ENCODE measurements around the gene QSOX2.

QSOX2 gene

DNA sequence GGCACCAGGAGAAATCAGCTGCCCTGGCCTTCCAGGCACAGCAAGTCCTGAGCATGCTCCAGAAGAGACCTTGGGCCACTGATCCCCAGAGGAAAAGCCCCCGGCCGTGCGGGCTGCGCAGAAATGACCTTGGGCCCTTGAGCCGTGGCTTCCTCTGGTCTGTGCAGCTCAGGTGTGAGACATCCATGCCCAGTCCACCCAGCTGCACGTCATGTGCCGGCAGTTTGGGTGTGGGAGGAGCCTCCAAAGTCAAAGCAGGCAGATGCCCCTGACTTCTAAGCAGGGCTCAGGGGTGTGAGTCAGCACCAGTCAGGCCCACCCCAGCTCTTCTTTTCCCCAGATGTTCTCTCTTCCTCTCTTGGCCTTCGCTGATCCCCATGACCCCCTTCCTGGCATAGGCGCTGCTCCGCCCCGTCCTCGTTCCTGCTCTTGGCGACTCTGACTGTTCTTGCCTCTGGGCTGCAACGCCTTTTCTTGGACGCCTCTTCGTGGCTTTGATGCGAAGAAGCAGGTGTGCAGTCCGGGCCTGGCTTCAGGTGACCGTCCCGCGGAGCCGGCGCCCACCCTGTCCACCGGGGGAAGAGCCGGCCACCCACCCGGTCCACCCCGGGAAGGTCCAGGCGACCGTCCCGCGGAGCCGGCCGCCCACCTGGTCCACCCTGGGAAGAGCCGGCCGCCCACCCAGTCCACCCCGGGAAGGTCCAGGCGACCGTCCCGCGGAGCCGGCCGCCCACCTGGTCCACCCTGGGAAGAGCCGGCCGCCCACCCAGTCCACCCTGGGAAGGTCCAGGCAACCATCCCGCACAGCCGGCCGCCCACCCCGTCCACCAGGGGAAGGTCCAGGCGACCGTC is 5.9 kb upstream of the QSOX2 start:
- DNase-seq (ENCODE audit: low spot score) = no peak

- no peak for DNase-seq (ENCODE audit: low spot score)
Measured at GRCh38 chr9:136250676-136251075, 5.1 kb upstream of the QSOX2 start.

GRCh38 chr9:136249877-136250559 is 4.4 kb upstream of the QSOX2 start:
- no peak for DNase-seq (ENCODE audit: low spot score)

DNA sequence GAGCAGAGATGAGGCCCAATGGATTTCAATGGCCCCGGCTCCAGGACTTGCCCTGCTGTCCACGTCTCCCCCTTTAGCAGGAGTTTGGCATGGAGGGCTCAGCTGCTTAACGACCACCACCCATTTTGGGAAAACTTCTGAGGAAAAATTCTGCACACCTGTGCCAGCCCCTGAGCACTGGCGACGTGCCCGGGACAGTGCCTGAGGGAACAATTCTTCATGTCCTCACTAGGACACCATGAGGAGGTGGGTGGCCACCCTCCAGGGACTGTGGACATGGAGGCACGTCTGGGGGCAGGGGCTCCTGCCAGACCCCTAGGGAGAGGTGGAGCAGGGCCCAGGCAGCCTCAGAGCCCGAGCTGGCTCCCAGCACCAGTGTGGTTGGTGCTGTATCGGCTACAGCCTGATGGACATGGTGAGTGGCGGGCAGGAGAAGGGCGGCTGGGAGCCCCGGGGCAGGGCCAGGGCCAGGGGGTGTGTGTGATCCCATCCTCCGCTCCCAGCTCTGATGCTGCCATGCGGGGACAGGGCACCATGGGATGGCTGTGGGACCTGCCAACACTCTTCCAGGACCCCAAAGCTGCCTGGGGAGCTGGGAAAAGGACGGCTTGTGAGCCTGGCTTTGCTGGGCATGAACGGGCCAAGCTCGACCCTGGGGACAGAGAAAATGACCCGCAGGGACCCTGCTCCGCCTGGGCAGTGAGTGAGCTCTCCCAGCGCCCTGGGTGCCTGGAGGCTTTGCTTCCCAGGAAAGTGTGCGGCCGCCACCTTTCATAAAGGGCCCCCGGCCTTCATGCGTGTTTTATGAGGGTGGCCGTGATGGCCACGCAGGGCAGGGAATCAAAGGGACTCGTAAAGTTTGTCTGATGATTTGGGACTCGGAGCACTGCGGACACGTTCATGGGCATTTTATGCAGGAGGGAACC is 3.6 kb upstream of the QSOX2 start:
- DNase-seq (ENCODE audit: low spot score) = no peak

GRCh38 chr9:136247947-136248637 is 2.5 kb upstream of the QSOX2 start:
- no peak for DNase-seq (ENCODE audit: low spot score)

DNA sequence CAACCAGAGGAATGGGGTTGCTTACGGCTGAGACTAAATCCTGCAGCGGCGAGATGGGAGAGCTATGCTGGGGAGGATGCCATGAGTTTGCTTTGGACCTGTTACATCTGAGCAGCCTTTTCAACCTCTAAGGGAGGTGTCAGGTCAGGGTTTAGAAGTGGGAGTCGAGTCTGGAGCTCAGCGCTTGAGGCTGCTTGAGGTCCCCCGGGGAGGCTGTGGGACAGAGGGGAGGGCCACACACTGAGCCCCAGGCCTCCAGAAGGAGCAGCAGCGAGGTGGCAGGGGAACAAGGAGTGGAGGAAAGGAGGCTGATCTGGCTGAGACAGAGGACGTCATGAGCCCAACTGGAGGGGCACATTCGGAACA is 1.9 kb upstream of the QSOX2 start:
- no peak for DNase-seq (ENCODE audit: low spot score)

GRCh38 chr9:136246849-136247550 is 1.4 kb upstream of the QSOX2 start:
- DNase-seq (ENCODE audit: low spot score) = no peak

DNA sequence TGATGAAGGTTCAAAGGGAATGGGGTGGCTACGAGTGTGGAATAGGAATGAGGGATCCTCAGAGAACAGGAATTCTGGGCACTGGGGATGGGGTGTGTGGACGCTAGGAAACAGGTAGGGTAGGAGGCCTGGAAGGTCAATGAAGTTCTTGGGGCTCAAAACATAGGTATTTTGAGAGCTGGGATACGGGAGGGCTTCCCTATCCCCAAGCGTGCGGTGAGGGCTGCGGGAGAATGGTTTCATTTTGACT is 718 bp downstream of the QSOX2 start:
- peak; percentile 32 for DNase-seq (ENCODE audit: low spot score)

- DNase-seq (ENCODE audit: low spot score) = peak; percentile 66
Measured at GRCh38 chr9:136244122-136244968, 1.3 kb downstream of the QSOX2 start.

DNA sequence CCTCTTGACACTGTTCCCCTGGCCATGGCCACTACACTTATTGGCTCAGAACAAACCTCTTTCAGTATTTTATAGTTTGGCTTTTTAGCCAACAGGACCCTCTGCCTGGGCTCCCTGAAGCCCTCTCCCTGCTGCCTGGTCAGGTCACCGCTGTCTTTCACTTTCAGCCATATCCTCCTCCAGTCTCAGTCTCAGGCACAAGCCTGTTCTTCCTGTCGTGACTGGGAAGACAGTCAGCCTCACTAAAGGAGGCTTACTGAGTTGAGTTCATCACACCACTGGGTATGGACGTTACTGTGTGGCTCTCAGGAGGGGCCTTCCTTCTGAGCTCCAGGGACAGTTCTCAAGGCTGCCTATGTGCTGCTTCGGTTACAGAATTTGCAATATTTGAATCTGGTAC is 2.0 kb downstream of the QSOX2 start:
- DNase-seq (ENCODE audit: low spot score) = peak; percentile 70

DNA sequence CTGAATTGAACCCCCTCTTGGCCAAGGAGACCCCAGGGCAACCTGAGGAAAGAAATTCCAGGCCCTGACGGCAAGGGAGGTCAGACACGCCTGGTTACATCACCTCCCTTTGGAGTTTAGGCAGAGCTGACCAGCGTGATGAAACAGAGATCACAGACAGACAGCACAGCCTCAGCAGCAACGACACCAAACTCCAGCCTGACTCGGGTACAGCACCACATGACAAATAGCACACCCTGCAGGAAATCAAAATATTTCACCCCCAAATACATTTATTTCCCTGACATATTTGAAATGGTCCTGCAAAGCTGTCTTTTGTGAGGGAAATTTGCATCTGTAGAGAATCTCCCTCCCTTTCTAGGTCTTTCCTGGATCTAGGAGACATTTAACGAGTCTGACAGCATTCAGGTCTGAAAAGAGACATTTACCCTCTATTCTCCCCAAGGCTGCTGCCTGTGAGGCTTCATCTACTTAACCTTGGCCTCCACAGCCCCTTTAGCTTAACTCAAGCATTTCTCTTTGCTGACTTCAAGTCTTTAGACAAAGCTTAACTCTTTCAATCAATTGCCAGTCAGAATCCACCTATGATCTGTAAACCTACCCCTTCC is 2.6 kb downstream of the QSOX2 start:
- peak; percentile 64 for DNase-seq (ENCODE audit: low spot score)

DNA sequence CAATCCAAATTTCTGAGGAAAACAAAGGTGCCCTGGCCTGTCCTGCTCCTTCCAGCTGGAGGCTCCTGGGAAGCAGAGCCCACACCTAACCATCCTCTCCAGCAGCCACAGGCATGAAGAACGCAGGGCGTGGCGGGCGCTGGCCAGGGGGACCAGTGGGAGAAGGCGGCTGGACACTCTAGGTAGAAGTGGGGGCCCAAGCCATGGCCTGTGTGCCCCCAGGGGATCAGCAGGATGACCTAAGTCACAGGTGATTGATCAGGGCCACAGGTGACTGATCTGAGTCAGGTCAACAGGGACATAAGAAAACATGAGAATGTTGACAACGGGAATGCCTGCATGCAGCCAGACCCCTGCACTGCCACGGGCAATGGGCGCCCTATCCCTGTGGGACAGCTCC is 3.4 kb downstream of the QSOX2 start:
- DNase-seq (ENCODE audit: low spot score) = no peak

GRCh38 chr9:136241542-136241941 is 4.1 kb downstream of the QSOX2 start:
- no peak for DNase-seq (ENCODE audit: low spot score)

- DNase-seq (ENCODE audit: low spot score) = no peak
Measured at GRCh38 chr9:136240941-136241340, 4.7 kb downstream of the QSOX2 start.

DNA sequence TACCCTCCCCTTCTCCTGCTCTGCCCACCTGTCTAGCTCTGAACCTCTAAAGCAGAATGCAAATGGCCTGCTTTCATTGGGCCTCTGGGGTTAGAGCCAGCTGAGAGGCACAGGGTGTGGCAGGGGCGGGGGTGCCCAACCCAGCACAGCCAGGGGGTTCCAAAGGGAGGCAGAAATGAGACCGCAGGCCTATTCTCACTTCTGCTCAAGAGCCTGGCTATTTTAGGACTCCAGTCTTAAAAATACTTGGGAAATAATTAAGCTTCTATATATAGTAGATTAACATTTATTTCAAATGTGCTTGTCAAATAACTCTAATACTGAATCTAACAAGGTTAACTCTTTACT is 5.7 kb downstream of the QSOX2 start:
- no peak for DNase-seq (ENCODE audit: low spot score)

DNA sequence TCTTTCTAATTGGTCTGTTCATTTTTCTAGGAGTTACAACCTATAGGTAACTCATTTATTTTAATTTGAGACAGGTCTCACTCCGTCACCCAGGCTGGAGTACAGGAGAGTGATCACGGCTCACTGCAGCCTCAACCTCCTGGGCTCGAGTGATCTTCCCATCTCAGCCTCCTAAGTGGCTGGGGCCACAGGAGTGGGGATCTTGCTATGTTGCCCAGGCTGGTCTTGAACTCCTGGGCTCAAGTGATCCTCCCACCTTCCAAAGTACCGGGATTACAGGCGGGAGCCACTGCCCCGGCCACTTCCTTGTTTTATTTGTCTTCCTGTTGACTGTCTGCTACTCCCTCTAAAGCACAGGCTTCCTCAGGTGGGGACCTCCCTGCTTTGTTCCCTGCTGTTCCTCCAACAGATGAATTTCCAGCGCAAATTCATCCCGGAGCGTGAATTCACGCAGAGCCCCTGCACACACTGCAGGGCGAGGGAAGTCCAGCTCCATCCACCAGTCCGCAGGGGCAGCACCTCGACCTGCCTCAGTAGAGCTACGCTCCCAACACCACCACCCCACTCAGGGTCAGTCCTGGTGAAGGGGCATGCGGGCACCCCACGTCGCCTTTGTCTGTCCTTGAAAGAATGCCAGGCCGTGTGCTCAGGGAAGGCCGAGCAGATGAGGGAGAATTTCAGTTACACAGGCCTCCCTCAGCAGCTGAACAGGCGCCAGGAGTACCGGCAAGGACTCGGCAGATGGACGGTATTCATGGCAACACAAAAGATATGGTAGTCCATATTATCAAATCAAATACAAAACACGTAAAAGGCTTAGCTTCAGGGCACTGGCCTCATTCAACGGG is 6.3 kb downstream of the QSOX2 start:
- no peak for DNase-seq (ENCODE audit: low spot score)

DNA sequence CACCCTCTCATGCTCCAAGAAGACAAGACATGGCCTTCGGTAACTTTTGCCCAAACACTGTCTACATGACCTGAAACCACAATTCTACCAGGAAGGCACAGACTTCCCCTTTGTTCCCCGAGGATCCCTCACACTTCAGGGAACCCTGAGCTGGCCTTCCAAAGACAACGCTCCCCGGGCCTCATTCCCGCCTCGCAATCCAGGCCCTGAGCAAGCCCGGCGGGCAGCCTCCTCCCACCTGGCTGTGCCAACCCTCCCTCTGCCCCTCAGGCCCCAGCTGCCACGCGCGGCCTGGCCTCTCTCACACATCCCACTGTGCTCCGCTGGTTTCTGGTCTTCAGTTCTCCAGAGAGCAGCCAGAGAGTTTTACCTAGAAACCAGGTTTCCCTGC is 7.3 kb downstream of the QSOX2 start:
- no peak for DNase-seq (ENCODE audit: low spot score)

DNA sequence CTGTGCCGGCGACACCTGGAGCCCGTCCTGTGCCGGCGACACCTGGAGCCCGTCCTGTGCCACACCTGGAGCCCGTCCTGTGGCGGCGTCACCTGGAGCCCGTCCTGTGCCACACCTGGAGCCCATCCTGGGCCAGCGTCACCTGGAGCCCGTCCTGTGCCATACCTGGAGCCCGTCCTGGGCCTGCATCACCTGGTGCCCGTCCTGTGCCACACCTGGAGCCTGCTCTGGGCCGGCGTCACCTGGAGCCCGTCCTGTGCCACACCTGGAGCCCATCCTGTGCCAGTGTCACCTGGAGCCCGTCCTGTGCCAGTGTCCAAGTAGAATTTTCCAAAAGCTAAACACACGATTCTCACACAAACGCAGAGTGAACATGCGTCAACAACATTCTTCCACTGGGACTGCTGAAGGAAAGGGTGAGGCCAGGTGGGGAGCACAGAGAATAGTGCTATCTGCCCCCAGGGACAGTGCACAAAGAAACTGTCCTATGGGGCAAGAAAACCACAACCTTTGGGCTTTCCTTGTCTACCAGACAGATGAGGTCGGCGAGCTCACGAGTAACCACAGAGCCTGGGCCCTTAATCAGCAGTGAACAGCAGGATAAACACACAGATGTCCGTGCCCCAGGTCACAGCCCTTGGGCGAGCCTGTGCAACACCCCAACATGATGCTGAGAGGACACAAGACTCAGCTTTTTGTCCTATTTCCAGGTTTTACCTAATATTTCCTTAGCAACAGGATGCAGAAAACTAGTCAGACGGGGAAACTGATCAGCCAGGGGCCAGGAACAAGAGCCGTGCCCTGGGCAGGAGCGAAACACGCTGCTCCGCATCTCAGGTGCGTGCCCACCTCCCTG is 7.9 kb downstream of the QSOX2 start:
- no peak for DNase-seq (ENCODE audit: low spot score)
